ENCODE measurements around the gene IGSF11.
"Not testable (repeated sequence)": the region's sequence is repeated elsewhere in the genome, so short reads cannot be mapped to it uniquely, and the experiment has no call there.

The IGSF11 gene

GRCh38 chr3:118868051-118868450 lies 166.6 kb downstream of the IGSF11 start:
- no peak for DNase-seq (ENCODE audit: low read depth)

GRCh38 chr3:118863731-118864322 lies 170.8 kb downstream of the IGSF11 start:
- no peak for DNase-seq (ENCODE audit: low read depth)

GRCh38 chr3:118859950-118860349 lies 174.7 kb downstream of the IGSF11 start:
- no peak for DNase-seq (ENCODE audit: low read depth)

DNA sequence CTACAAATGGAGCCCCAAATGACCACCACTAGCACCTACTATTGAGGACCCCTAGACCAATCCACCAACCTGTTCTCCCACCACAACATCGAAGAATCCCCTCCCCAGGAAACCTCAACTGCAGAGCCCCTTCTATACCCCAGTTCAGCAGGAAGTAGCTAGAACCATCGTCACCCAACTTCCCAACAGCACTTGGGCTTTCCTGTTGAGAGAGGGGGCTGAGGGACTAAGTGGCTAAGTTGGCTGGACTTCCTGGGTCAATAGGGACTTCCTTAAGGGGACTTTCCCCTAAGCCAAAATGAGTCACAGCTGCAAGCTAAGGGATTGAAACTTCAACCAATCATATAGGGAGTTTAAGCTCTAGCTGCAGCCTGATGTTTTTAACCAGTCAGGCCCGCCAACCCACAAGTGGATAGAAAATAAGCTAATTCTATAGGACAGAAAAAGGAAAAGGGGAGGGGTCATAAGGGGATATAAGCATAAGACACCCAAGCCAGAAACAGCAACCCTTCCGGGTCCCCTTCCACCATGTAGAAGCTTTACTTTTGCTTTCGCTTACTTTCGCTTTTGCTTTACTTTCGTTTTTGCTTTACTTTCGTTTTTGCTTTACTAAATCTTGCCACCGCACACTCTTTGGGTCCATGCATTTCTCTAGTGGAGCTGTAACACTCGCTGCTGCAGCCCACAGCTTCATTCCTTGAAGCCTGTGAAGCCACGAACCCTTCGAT lies 183.0 kb downstream of the IGSF11 start:
- DNase-seq (ENCODE audit: low read depth): not testable (repeated sequence)

- no peak for DNase-seq (ENCODE audit: low read depth)
These were observed 184.0 kb downstream of the IGSF11 start for GRCh38 chr3:118850687-118851086.

Measured in activated T-cell treated with anti-CD3 and anti-CD28 coated beads for 24 hours (primary cell).